OCI-LY3 (cell line): ENCODE measurements around the gene RND3.

Experiments used
- H2AFZ ChIP-seq: fragments of 200-600, 300-600 bp; shearing (Covaris generic); 2 replicates; pipeline ENCODE4 v1.6.0; 2014; ENCODE audit warnings: antibody characterized with exemption, low read depth, low read length
- H3K27ac ChIP-seq: fragments of 200-600, 300-600 bp; sonication (generic); 2 replicates; pipeline ENCODE4 v1.5.1; 2014; ENCODE audit warnings: mild to moderate bottlenecking, low read length, moderate library complexity, mixed read lengths
- H3K27me3 ChIP-seq: fragments of 200-600, 300-600 bp; sonication (generic); 2 replicates; pipeline ENCODE4 v1.6.1; 2014; ENCODE audit warnings: low read depth, low read length, mixed read lengths
- H3K36me3 ChIP-seq: fragments of 200-600, 300-600 bp; sonication (generic); replicated peaks from 2 replicates; pipeline ENCODE3; 2014; ENCODE audit warnings: low read depth, low read length, mixed read lengths
- H3K4me1 ChIP-seq: fragments of 300-600, 200-600 bp; sonication (generic); 2 replicates; pipeline ENCODE4 v1.6.1; 2014; ENCODE audit warnings: low read length, mixed read lengths
- H3K4me2 ChIP-seq: fragments of 200-600, 300-600 bp; sonication (generic); 2 replicates; pipeline ENCODE4 v1.6.1; 2014; ENCODE audit warnings: low read length, mixed read lengths
- H3K4me3 ChIP-seq: fragments of 300-600, 200-600 bp; sonication (generic); 2 replicates; pipeline ENCODE4 v1.5.1; 2014; ENCODE audit warnings: antibody characterized with exemption, mild to moderate bottlenecking, low read length, moderate library complexity
- H3K79me2 ChIP-seq: fragments of 300-600, 200-600 bp; shearing (Covaris generic); 2 replicates; pipeline ENCODE4 v1.6.1; 2014; ENCODE audit warnings: mild to moderate bottlenecking, low read length, mixed read lengths
- H3K9ac ChIP-seq: fragments of 300-600, 200-600 bp; shearing (Covaris generic); 2 replicates; pipeline ENCODE4 v1.6.0; 2014; ENCODE audit warnings: mild to moderate bottlenecking, low read length, moderate library complexity
- H3K9me3 ChIP-seq: fragments of 200-600, 300-600 bp; shearing (Covaris generic); 2 replicates; pipeline ENCODE4 v1.6.1; 2014; ENCODE audit warnings: low read length, mixed read lengths; ENCODE audit not compliant: insufficient read depth
- H4K20me1 ChIP-seq: fragments of 200-600, 300-600 bp; sonication (generic); 2 replicates; pipeline ENCODE4 v1.6.1; 2016; ENCODE audit warnings: low read length, mixed read lengths; ENCODE audit not compliant: insufficient read depth
- CTCF ChIP-seq: fragments of 200-600, 300-600 bp; sonication (generic); IDR thresholded peaks from 2 replicates; pipeline ENCODE4 v1.5.1; 2014; ENCODE audit warnings: antibody characterized with exemption, low read length, low read depth
- EZH2phosphoT487 ChIP-seq: fragments of 200-600 bp; shearing (Covaris generic); IDR thresholded peaks from 2 replicates; pipeline ENCODE4 v1.6.1; 2018; ENCODE audit warnings: antibody characterized with exemption, mixed run types, low read depth

The RND3 gene

DNA sequence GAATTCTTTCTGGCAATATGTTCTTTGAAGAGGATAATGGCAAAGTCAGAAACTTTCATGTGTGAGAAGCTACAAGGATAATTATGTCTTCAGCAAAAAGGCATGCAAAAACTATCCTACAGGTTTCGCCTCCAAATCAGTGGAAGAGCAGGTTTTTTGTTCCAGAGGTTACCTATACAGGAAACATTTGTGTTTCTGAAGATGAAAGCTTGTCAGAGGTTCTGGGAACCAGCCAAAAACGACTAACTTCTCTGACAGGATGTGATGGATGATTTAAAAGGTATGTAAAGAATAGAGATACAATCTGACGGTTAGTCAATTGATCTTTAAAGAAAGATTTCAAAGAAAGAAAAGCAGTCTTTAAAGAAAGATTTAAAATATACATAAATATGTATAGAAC, 37.6 kb downstream of the RND3 start:
- no peak overlapping the region for H3K4me3 ChIP-seq
- H3K27me3 ChIP-seq = no peaks in the 10 kb centered on the region
- no peaks in the 10 kb centered on the region for H3K9me3 ChIP-seq
- H3K36me3 ChIP-seq = no peaks in the 10 kb centered on the region
- H3K27ac ChIP-seq = no peak overlapping the region
- no peak overlapping the region for H3K9ac ChIP-seq
- no peak overlapping the region for H3K4me2 ChIP-seq
- no peaks in the 10 kb centered on the region for H4K20me1 ChIP-seq
- H3K4me1 ChIP-seq = peaks cover 8% of the 10 kb centered on the region
- H2AFZ ChIP-seq = no peak overlapping the region
- no peaks in the 10 kb centered on the region for H3K79me2 ChIP-seq
- no peak for TF ChIP-seq EZH2phosphoT487

- Histone ChIP-seq H3K36me3 (no peaks in the 10 kb centered on the region), H3K4me3 (no peak overlapping the region), H3K4me1 (peaks cover under 1% of the 10 kb centered on the region), H3K9ac (no peak overlapping the region), H2AFZ (no peak overlapping the region), H3K27ac (no peak overlapping the region), H3K27me3 (no peaks in the 10 kb centered on the region), H3K9me3 (no peaks in the 10 kb centered on the region), H3K79me2 (no peaks in the 10 kb centered on the region), H4K20me1 (no peaks in the 10 kb centered on the region), H3K4me2 (no peak overlapping the region)
- TF ChIP-seq CTCF (no peak), EZH2phosphoT487 (no peak)
These were observed 42.1 kb downstream of the RND3 start for GRCh38 chr2:150445398-150445797.

- no peaks in the 10 kb centered on the region for H3K79me2 ChIP-seq
- H3K4me1 ChIP-seq = no peaks in the 10 kb centered on the region
- H3K9me3 ChIP-seq = no peaks in the 10 kb centered on the region
- H3K4me3 ChIP-seq = no peak overlapping the region
- H3K9ac ChIP-seq = no peak overlapping the region
- H3K27me3 ChIP-seq = no peaks in the 10 kb centered on the region
- H2AFZ ChIP-seq = no peak overlapping the region
- H3K36me3 ChIP-seq = no peaks in the 10 kb centered on the region
- H4K20me1 ChIP-seq = no peaks in the 10 kb centered on the region
- TF ChIP-seq EZH2phosphoT487 = no peak
- TF ChIP-seq CTCF = no peak
- no peak overlapping the region for H3K4me2 ChIP-seq
- no peak overlapping the region for H3K27ac ChIP-seq
These were observed 45.0 kb downstream of the RND3 start for GRCh38 chr2:150442484-150442883.

DNA sequence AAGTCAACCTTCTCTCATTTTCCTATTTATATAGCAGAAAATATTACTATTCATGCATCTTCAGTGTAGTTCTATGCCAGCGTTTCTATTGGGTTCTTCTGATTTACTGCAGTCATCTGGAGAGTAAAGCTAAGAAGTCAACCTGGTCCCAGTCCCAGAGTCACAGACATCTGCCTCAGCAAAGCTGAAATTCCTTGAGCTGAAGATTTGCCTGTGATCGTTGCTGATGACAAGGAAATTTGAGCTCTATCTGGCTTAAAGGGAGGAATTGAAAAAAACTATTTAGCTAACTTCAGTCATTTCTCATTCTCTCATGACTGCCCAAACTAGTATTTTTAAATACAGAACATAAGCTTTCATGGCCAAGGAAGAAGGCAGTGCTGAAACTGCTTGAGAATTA, 45.7 kb downstream of the RND3 start:
- no peak overlapping the region for H2AFZ ChIP-seq
- H3K9me3 ChIP-seq = no peaks in the 10 kb centered on the region
- no peak overlapping the region for H3K4me2 ChIP-seq
- no peaks in the 10 kb centered on the region for H3K79me2 ChIP-seq
- H3K27me3 ChIP-seq = no peaks in the 10 kb centered on the region
- no peak overlapping the region for H3K4me3 ChIP-seq
- no peak overlapping the region for H3K9ac ChIP-seq
- no peak overlapping the region for H3K27ac ChIP-seq
- H3K36me3 ChIP-seq = no peaks in the 10 kb centered on the region
- no peaks in the 10 kb centered on the region for H3K4me1 ChIP-seq
- TF ChIP-seq CTCF = no peak
- TF ChIP-seq EZH2phosphoT487 = no peak
- no peaks in the 10 kb centered on the region for H4K20me1 ChIP-seq

DNA sequence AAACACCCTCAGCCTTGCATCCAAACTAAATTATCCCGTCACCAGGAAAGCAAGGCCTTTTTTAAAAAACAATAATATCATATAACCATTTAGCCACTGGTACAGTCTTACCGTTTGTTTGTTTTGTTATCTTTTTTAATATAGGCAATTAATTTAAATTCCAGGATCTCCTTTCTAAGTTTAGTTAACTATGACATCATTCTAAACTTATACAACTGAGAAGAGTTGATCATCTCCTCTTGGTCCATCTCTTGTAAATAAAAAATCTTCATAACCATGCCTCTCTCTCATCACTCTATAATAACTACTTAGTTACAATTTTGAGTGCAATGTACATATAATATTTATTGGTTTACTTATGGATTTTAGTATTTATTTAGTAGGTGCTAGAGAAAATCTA, 46.2 kb downstream of the RND3 start:
- no peak for TF ChIP-seq CTCF
- no peak for TF ChIP-seq EZH2phosphoT487
- H3K4me2 ChIP-seq = no peak overlapping the region
- H3K4me3 ChIP-seq = no peak overlapping the region
- H4K20me1 ChIP-seq = no peaks in the 10 kb centered on the region
- H2AFZ ChIP-seq = no peak overlapping the region
- H3K9me3 ChIP-seq = no peaks in the 10 kb centered on the region
- no peaks in the 10 kb centered on the region for H3K79me2 ChIP-seq
- no peaks in the 10 kb centered on the region for H3K27me3 ChIP-seq
- H3K27ac ChIP-seq = no peak overlapping the region
- no peak overlapping the region for H3K9ac ChIP-seq
- H3K36me3 ChIP-seq = no peaks in the 10 kb centered on the region
- no peaks in the 10 kb centered on the region for H3K4me1 ChIP-seq
